ENCODE results near the gene ADAM19.

Gene ADAM19

DNA sequence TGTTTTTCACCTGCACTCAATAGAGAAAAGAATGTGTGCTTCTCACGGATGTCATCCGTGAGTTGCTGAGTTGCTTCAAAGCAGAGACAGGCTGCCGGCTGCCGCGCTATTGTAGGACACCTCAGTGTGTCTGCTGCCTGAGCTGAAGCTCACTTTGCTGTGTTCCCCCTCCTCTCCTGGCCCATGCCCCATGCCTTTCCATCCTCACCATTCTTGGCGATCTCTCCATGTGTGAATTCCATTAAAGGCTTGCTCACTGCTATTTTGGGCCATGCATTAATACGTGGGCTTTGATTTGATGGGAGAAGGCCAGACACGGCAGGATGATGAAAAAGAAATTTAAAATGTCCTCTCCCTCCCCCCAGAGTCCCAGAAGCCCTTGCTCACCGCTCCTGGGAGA is 14.5 kb downstream of the ADAM19 start:
- DNase-seq = no peak

DNA sequence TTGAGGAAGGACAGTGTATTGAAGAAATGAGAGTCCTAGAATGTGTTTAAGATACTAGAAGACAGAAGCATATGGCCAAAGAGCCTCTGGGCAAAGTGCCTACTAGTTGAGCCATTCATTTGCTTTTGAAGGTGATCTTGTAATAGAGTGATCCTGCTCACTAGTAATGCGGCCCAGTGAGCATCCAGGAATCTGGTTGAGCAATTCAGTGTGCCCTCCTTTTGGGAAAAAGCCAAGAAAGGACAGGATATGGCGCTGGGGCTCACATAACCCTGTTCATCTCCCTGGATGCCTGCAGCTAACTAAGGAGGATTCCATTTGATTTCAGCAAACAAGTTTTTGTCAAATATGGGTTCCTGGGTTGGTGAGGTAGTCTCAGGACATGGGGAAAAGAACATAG is 16.3 kb downstream of the ADAM19 start:
- DNase-seq = no peak

DNA sequence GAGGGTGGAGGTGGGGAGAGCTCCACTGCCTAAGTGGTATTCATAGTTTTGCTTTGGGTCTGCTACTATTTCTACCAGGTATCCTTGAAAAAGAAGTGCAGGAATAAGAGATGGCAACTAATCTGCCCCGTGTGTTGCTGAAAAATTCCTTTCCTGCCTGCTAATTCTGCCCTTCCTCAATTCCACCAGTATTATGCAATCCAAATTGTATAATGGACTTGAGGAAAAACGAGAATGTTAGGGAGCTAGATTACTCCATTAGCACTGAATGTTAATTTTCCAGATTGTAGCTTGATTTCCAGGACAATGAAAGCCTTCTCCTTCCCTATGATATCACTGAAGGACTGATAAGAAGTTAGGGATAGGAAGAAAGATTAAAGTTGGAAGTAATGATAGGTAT is 16.9 kb downstream of the ADAM19 start:
- DNase-seq = no peak

DNA sequence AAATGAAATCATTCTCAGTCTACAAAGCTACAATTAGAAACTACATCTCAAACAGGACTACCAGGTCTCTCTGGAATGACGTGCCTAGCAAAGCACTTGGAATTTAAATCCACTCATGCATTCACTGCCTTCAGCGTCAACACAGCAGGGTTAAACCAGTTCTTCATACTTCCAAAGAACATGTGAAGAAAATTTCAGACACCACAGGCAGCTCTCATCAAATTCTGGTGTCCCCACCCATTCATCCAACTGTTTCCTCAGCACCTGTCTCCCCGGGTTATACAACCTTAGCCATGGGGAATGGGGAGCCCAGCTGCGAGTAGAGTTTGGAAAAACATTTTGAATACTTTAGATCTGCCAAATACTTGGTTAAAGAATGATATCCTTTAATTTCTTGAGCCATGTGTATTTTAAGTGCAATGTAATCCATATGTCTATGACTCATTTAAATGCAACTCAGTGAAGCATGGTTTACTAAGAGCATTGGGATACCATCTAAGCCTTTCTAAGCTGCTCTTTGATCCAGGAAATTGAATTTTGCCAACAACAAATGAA is 17.5 kb downstream of the ADAM19 start:
- DNase-seq = no peak

DNA sequence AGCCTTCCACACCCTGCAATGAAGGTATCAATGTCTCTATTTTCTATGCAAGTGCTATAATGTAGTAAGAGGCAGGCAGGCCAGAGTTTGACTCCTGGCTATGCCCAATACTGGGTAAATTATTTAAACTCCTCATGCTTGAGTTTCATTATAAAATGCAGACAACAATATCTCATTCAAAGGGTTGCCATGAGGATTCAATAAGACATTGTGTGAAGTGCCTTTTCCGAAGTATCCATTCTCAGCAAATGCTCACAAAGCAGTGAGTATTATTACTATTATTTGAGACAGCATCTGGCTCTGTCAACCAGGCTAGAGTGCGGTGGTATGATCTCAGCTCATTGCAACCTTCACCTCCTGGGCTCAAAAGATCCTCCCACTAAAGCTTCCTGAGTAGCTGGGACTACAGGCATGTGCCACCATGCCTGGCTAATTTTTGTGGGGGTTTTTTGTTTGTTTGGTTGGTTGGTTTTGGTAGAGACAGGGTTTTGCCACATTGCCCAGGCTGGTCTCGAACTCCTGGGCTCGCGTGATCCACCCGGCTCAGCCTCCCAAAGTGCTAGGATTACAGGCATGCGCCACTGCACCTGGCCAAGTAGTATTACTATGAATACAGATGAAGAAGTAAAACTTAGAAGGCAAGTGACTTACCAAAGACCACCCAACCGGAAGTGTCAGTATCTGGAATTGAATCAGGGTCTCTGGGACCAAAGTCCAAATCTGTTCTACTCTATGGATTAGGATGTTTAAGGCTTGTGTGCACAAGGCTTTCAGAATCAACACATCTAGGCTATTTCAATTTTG is 18.8 kb downstream of the ADAM19 start:
- no peak for DNase-seq

DNA sequence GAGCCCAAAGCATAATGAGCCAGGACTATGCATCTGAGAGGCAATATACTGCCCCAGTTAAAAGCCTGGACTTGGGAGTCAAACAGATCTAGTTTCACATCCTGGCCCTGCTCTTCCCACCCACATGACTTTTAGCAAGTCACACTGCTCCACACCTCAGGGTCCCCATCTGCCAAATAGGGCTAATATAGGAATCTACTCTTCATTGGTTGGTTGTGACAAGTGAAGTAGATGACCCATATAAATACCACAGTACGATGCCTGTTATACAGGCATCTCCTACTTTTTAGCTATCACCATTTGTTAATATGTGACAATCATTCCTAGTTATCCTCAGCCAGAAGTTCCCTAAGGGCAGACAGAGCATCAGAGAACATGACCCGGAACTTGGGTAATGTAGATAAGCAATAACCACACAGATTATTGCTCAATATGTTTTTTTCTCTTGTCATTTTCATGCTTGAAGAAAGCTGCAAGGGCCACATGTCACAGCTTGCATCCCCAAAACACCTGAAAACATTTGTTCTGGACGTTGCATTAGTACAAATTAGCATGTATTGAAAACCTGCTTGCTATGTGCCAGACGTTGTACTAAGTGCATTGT is 20.4 kb downstream of the ADAM19 start:
- no peak for DNase-seq

DNA sequence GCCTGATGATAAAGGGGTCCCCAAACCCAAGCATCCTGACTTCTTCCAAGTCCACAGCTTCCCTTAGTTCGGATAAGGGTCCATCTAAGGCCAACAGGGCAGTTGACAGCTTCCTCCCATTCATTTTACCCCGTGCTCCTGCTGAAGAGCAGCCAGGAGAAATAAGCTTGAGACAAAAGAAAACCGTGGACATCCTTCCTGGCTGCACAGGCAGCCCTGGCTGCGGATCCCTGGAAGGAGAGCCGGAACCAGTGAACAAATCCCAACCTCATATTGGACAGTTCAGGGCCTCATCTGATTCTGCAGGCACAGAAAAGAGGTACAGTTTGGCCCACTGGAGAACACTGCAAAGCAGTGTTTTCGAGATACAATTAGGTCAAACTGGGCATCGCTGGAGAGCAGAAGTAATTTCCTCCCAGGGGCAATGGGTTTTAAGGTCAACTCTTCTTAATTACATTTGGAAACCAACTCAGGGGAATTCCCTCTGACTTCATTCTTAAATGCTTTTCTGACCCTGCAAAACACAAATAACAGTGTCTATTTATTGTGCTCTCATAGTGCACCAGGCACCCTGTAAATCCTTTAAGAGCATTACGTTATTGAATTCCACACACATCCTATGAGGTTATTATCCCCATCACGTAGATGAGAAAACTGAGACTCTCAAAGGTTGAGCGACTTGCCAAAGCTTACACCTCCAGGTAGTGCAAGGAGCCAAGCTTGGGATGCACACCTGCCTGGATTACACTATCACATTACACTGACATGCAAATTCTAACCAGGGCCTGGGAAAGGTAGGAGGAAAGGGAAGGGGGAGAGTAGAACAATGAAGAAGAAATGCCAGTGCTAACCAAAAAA is 21.2 kb downstream of the ADAM19 start:
- no peak for DNase-seq

DNA sequence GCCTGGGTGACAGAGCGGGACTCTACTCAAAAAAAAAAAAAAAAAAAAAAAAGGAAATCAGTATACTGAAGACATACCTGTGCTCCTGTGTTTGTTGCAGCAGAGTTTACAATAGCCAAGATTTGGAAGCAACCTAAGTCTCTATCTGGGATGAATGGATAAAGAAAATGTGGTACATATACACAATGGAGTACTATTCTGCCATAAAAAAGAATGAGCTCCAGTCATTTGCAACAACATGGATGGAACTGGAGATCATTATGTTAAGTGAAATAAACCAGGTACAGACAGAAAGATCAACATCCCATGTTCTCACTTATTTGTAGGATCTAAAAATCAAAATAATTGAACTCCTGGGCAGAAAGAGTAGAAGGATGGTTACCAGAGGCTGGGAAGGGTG is 22.9 kb downstream of the ADAM19 start:
- no peak for DNase-seq

DNA sequence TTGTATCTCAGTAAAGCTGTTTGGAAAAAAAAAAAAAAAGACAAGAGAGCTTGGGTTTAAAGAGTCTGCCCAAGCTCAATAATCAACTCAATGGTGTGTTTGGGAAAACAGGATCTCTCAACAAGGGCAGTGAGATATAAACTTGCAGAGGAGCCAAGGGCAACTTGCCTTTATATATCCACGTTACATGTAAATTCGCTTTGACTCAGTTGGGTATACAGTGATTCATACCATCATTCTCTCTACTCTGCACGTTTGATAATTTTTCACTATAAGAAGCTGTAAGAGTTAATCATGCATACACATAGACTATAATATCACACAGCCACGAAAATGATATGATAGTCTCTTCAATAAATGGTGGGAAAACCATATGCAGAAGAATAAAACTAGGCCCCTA is 24.9 kb downstream of the ADAM19 start:
- DNase-seq = no peak

DNA sequence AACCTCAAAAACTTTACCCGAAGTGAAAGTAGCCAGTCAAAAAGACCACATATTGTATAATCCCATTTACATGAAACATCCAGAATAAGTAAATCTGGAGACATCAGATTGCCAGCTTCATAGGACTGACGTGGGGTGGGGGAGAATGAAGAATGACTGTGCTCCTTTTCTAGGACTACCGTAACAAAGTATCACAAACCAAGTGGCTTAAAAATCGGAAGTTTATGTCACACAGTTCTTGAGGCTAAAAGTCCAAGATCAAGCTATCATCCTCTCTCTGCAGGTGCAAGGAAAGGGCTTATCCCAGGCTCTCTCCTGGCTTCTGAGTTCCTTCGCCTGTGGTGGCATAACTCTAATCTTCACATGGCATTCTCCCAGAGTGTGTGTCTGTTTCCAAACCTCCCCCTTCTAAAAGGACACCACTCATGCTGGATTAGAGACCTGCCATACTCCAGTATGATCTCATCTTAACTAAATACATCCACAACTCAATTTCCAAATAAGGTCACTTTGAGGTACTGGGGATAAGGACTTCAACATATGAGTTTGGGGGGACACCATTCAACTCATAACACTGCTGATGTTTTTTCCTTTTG is 25.5 kb downstream of the ADAM19 start:
- DNase-seq = no peak

DNA sequence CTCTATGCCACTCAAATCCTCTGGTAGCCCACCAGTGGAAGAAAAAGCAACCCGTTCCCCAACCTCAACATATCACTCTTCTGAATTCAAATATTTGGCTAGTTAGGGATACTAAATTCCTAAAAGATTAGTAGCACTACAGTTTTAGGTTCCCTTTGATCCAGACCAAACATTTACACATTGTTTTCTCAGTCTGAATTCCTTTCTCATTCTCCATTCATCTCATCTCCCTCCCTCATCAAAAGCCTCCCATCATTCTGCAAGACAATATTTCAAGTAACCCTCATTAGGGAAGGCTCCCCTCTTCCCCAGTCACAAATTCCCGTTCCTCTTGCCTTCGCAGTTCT is 26.3 kb downstream of the ADAM19 start:
- DNase-seq = no peak

DNA sequence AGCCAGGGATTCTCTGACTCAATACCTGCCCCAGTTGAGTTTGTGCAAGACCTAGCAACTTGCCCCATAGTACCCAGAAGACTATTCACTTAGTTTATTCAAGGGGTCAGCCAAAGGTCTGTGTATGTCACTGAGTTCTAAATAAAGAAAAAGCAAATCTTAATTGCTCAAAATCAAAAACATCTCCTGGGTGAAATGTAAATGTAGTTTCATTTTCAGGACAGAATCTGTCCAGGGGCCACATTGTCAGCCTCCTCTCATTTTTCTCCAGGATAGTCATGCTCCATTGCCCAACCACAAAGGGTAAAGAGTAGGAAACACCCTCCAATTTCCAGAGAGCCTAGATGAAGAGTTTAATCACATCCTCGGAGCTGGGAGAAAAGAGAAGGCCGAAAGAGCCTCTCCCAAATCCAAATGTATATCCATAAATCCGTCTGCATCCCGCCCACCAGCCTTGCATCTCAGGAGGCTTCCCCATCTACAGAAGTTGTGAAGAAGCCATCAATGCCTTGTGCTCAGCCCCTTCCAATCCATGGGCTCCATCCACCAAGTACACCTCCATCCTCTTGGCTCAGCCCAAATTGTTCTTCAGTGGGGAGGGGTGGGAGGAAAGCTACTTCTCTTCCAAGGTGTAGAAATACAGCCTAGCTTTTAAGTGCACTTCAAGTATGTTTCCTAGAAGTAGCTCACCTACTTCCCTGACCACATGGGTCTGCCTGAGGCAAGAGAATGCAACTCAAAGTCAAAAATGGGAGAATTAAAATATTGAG is 26.9 kb downstream of the ADAM19 start:
- DNase-seq = no peak

DNA sequence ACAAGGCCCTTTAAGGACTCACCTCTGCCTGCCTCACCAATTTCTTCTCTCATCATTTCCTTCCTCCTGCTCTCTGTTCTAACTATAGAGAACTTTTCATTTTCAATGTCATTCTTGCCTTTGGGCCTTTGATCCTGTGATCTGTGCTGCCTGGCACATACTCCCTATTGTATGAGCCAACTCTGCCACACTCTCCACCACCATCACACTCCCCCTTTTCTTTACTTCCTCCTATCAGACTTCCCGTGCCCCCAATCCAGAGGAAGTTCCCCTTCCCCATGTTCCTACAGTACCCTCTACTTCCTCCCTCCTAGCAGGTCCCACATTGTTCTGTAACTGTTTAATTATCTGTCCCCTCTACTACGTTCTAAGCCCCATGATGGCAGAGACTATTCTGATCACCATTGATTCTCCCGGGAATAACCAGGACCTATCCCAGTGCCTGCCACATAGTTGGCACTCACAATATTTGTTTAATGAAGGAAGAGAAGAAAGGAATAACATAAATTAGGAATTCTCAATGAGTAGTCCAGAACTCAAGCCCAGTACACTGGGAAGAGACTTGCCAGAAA is 27.5 kb downstream of the ADAM19 start:
- no peak for DNase-seq

DNA sequence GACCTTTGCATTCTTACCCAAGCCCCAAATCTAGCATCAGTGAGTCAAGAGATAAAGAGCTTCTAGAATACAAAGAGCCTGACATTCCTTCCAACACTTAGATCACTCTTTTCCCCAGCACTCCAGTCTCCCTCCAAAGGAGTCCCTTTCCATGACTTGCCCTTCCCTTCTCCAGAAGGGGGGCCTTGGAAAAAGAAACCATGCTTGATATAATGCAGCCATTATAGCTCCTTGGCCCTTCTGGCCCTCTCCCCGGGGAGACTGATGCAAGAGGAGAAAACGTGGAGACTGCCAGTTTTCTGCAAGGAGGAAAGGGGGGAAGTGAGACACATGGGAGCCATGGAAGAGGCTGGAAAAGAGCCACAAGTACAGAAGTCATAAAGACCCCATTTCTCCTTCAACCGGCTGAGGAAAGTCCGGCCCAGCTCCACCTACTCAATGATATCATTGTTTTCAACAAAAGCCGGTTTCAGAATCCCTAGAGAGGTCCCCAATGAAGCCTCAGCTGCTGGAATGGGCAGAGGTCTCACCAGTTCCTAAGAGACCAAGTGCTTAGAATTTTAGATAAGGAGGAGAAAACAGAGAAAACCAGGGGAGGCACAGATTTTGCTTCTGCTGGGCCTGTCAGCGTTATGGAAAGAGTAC is 29.0 kb downstream of the ADAM19 start:
- DNase-seq = no peak

DNA sequence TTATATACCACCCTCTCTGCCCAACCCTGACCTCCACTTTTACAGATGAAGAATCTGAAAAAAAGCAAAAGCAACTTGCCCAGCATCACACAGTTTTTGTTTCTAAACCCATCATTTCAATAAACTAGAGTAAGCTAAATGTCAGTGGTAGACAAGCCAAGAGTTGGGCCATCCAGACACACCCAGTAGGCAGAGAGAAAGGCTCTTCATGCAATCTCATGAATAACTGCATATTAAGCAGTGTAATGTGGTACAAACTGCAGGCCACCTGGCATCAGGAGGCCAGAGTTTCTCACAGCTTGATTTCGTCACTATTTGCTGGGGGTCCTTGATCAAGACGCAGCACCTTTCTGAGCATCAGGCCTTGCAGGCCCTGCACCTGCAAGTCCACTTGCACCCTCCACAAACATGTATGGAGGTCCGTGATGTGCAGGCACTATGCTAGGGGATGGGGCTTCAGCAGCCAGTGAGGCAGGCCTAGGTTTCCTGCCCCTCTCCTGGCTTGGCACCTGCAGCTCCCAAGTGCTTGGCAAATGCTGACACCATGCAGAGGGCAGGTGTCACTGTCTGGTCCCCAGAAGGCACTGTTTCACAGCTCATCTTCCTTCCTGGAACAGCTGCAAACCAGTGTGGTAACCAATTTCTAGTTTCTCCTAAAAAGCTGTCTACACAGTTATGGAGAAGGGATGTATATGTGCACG is 29.8 kb downstream of the ADAM19 start:
- DNase-seq = no peak

DNA sequence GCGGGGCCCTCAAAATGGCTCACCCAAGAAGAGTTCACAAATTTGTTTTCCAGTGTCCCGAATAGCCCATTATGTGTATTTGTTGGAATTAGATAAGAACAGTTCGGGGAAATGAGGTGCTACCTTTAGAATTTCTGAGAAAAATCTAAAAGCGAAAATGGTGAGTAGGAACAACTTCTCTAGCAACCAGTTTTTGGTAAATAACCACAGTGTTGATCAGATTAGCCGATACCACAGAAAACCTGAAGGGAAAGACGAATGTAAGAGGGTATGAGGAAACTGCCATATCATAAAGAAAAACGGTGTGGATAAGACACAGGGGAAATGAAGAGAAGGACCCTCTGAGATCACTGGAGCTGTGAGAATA is 31.0 kb downstream of the ADAM19 start:
- DNase-seq = no peak

DNA sequence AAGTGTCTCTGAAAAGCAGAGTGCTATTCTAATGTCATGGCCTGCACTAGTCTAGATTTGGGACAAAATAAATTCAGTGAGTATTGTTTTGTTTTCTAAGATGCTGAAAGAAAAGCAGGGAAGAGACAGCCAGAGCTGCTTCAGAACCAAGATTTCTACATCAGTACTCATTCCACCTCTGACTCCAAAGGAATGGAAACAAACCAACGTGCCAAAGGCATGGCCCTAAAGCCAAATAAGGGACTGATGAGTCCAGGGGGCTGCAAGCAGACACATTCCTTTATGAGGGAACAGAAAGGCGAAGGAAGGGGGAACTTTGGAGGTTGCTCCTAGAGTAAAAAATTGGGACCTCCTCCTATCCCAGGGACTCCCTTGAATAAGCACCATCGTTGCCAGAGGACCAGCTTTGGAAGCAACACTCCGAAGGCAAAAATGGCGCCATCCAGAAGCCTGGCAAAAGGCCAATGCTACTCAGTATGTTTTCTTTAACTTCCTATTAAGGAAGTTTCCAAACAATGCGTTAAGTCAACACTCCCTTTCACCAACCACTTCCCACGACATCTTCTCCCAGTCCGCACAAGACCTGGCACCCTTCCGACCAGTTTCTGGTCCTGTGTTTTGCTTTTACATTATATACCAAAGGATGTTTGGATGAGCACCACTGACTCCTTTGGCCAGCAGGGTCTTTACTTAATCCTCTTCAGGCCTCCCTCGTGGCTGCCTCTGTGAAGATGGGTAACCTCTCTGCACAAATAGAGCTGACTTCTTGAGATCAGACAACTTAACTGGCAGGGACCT is 31.6 kb downstream of the ADAM19 start:
- DNase-seq = no peak

DNA sequence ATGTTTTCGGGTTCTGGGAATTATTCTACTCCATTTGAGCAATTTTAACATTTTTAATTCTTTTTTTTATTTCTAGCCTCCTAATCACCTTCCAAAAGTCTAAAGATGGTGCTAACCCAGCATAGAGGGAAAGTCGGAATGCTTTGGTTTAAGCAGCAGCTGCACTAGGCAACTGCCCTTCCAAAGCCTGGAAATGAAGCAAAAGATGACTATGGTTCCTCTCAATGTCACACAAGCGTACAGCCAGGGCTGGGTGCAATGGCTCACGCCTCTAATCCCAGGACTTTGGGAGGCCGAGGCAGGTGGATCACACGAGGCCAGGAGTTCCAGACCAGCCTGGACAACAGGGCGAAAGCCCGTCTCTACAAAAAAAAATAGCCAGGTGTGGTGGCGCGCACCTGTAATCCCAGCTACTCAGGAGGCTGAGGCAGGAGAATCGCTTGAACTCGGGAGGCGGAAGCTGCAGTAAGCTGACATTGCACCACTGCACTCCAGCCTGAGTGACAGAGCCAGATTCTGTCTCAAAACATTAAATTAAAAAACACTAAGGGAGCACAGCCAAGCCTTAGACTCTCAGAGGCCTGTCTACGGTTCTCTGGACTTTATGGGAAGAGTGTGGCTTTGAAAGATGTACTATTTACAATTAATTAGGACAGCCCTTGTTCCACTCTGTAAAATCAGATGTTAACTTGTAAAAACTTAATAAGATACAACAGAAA is 33.1 kb downstream of the ADAM19 start:
- DNase-seq = no peak

DNA sequence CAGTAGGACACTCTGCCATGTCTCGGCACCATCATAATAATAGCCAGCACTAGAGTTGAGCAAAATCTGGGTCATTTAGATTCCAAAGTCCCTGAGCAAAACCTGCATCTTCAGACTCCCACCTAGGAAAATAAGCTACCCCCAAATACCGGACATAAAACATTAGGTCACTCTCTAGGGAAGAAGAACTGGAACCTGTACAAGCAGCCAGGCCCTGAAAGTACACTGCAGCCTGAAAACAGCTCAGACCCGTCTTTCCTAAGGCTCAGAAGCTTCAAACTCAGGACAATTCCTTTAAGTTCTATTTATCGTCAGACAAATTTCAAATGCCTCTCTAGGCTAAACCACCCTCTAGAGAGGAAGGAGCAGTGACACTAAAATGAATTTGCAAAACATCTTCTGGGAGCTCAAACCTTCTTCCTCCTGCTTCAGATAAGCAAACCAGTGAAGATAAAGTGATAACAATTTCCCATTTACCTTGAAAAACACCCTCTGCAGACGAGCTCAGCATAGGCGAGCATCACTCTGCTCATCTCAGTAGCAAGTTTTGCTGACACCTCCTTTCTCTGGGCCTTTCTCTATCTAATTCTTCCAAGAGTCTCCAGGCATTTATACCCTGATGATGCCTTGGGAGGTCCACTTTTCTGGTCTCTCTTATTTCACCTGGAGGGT is 34.0 kb downstream of the ADAM19 start:
- no peak for DNase-seq

All from SHP77 treated with DMSO at 0.1 percent for 48 hours (cell line).